GM12878 (cell line): ENCODE data around the gene GATAD2B. TPM values are rescaled to one million over a fixed set of nuclear protein-coding genes. Genes with fewer than 3 reads are reported as not detected.

ENCODE experiments used
- ATF3 ChIP-seq: IDR thresholded peaks from 2 replicates; pipeline ENCODE4 v1.6.1; 2011; ENCODE audit warnings: low read depth, mild to moderate bottlenecking, low read length, moderate library complexity, borderline replicate concordance; ENCODE audit errors: extremely low read depth
- CBX5 ChIP-seq: sonication (generic); IDR thresholded peaks from 2 replicates; pipeline ENCODE4 v1.6.1; 2016; ENCODE audit warnings: low read depth, moderate library complexity, mild to moderate bottlenecking, inconsistent platforms
- CHD2 ChIP-seq: IDR thresholded peaks from 2 replicates; pipeline ENCODE4 v1.6.1; 2011; ENCODE audit warnings: low read depth, low read length, improper control_type of control experiment, borderline replicate concordance
- CREM ChIP-seq: IDR thresholded peaks from 2 replicates; pipeline ENCODE4 v1.6.1; 2014; ENCODE audit warnings: antibody characterized with exemption, low read depth
- EP300 ChIP-seq, 2 experiments: fragments of 150-350 bp in 1 of 2; IDR thresholded peaks; 2 replicates each; pipeline ENCODE4 v1.6.1; 2011 to 2012; ENCODE audit warnings: low read depth in 2 of 2, low read length in 2 of 2, borderline replicate concordance in 1 of 2, improper control_type of control experiment in 1 of 2, inconsistent platforms in 1 of 2; ENCODE audit not compliant: control insufficient read depth in 1 of 2
- FOS ChIP-seq: IDR thresholded peaks from 3 replicates; pipeline ENCODE4 v1.6.1; 2011; ENCODE audit warnings: borderline replicate concordance; ENCODE audit not compliant: insufficient read length; ENCODE audit errors: extremely low read depth
- HDGF ChIP-seq: fragments of 450-650 bp; IDR thresholded peaks from 2 replicates; pipeline ENCODE4 v1.6.1; 2016; ENCODE audit warnings: antibody characterized with exemption
- IRF4 ChIP-seq: IDR thresholded peaks from 2 replicates; pipeline ENCODE4 v1.6.1; 2011; ENCODE audit warnings: low read depth, low read length
- JUNB ChIP-seq: IDR thresholded peaks from 2 replicates; pipeline ENCODE4 v1.6.1; 2016; ENCODE audit warnings: antibody characterized with exemption, mild to moderate bottlenecking
- PAX5 ChIP-seq: IDR thresholded peaks from 2 replicates; pipeline ENCODE4 v1.6.1; 2011; ENCODE audit warnings: low read depth, low read length, borderline replicate concordance
- POLR2AphosphoS2 ChIP-seq: IDR thresholded peaks from 2 replicates; pipeline ENCODE4 v1.6.1; 2011; ENCODE audit warnings: low read depth, mild to moderate bottlenecking, low read length, improper control_type of control experiment, moderate library complexity
- POU2F2 ChIP-seq: IDR thresholded peaks from 3 replicates; pipeline ENCODE4 v1.6.1; 2011; ENCODE audit warnings: low read depth, mild to moderate bottlenecking, low read length, borderline replicate concordance
- RELA ChIP-seq: fragments of 450-650 bp; IDR thresholded peaks from 2 replicates; pipeline ENCODE4 v1.8.0; 2014; ENCODE audit warnings: borderline replicate concordance; ENCODE audit not compliant: partially characterized antibody
- SIX5 ChIP-seq: IDR thresholded peaks from 2 replicates; pipeline ENCODE4 v1.6.1; 2011; ENCODE audit warnings: mild to moderate bottlenecking, low read depth, low read length, moderate library complexity; ENCODE audit not compliant: severe bottlenecking
- SMAD1 ChIP-seq: fragments of 450-650 bp; IDR thresholded peaks from 2 replicates; pipeline ENCODE4 v1.6.1; 2018; ENCODE audit warnings: mild to moderate bottlenecking, low read depth; ENCODE audit not compliant: partially characterized antibody
- SMAD5 ChIP-seq: IDR thresholded peaks from 2 replicates; pipeline ENCODE4 v1.6.1; 2016; ENCODE audit warnings: antibody characterized with exemption, low read depth
- TARDBP ChIP-seq: IDR thresholded peaks from 2 replicates; pipeline ENCODE4 v1.6.1; 2016; ENCODE audit warnings: borderline replicate concordance
- TBL1XR1 ChIP-seq: IDR thresholded peaks from 2 replicates; pipeline ENCODE4 v1.6.1; 2012; ENCODE audit warnings: low read depth, low read length, improper control_type of control experiment
- WRNIP1 ChIP-seq: IDR thresholded peaks from 2 replicates; pipeline ENCODE4 v1.6.1; 2011; ENCODE audit warnings: low read depth, low read length, improper control_type of control experiment, borderline replicate concordance
- ZNF217 ChIP-seq: fragments of 450-650 bp; IDR thresholded peaks from 2 replicates; pipeline ENCODE4 v1.6.1; 2017; ENCODE audit warnings: antibody characterized with exemption, mild to moderate bottlenecking
- ZNF24 ChIP-seq: fragments of 450-650 bp; IDR thresholded peaks from 2 replicates; pipeline ENCODE4 v1.6.1; 2017; ENCODE audit warnings: antibody characterized with exemption, mild to moderate bottlenecking
- polyA plus RNA-seq, 11 experiments: library from polyadenylated mRNA; depleted of rRNA in 4 of 11; unstranded in 6 of 11; stranded (reverse) in 5 of 11; fragments of >200 nt; fragmentation: Nextera tagmentation in 4 of 11; fragmentation: Illumina TruSeq in 1 of 11; extraction: Ambion mirVana in 4 of 11; extraction: Trizol in 1 of 11; gene quantifications; 1 replicate in 1 of 11; 2 replicates in 10 of 11; pipeline versions ENCODE4 v1.2.1 to v1.2.3, GENCODE V29; 2011 to 2016; ENCODE audit warnings: inconsistent platforms in 2 of 11, missing spikeins in 2 of 11, low read depth in 1 of 11
- total RNA-seq, 4 experiments: library from RNA; depleted of rRNA in 3 of 4; stranded (reverse); fragments of >200 nt in 3 of 4; fragmentation: Illumina TruSeq in 1 of 4; extraction: Trizol in 1 of 4; gene quantifications; 2 replicates each; pipeline versions ENCODE4 v1.2.1 to v1.2.3, GENCODE V29; 2013 to 2021
- TF ChIP-seq, protein P1 (sequence below): fragments of 450-650 bp; IDR thresholded peaks from 2 replicates; pipeline ENCODE4 v1.6.1; 2017; ENCODE audit warnings: mild to moderate bottlenecking, moderate library complexity
- TF ChIP-seq, protein P2 (sequence below): fragments of 450-650 bp; conservative IDR thresholded peaks from 2 replicates; pipeline ENCODE4 v1.6.1; 2017; ENCODE audit warnings: mild to moderate bottlenecking, moderate library complexity
- TF ChIP-seq, protein P3 (sequence below): fragments of 450-650 bp; IDR thresholded peaks from 2 replicates; pipeline ENCODE4 v1.6.1; 2017; ENCODE audit warnings: mild to moderate bottlenecking

The GATAD2B gene
- total and polyA plus RNA-seq, 10 of the 15 experiments (the other 5 are each of a cell fraction or from before 2014, with no cell fraction given): 2.4 to 63.1 (median 8.7) TPM

GRCh38 chr1:153946622-153947241 lies 24.0 kb upstream of the GATAD2B start, which contains the start of gene DENND4B (continued):
- TF ChIP-seq CREM: peak; percentile 56
- no peak for TF ChIP-seq EP300 (IDR thresholded peaks at IDR 0.05; ENCODE audit: borderline replicate concordance in 1 of 2, control insufficient read depth in 1 of 2, low read depth in 2 of 2, low read length in 2 of 2)
- TF ChIP-seq, protein P1, sequence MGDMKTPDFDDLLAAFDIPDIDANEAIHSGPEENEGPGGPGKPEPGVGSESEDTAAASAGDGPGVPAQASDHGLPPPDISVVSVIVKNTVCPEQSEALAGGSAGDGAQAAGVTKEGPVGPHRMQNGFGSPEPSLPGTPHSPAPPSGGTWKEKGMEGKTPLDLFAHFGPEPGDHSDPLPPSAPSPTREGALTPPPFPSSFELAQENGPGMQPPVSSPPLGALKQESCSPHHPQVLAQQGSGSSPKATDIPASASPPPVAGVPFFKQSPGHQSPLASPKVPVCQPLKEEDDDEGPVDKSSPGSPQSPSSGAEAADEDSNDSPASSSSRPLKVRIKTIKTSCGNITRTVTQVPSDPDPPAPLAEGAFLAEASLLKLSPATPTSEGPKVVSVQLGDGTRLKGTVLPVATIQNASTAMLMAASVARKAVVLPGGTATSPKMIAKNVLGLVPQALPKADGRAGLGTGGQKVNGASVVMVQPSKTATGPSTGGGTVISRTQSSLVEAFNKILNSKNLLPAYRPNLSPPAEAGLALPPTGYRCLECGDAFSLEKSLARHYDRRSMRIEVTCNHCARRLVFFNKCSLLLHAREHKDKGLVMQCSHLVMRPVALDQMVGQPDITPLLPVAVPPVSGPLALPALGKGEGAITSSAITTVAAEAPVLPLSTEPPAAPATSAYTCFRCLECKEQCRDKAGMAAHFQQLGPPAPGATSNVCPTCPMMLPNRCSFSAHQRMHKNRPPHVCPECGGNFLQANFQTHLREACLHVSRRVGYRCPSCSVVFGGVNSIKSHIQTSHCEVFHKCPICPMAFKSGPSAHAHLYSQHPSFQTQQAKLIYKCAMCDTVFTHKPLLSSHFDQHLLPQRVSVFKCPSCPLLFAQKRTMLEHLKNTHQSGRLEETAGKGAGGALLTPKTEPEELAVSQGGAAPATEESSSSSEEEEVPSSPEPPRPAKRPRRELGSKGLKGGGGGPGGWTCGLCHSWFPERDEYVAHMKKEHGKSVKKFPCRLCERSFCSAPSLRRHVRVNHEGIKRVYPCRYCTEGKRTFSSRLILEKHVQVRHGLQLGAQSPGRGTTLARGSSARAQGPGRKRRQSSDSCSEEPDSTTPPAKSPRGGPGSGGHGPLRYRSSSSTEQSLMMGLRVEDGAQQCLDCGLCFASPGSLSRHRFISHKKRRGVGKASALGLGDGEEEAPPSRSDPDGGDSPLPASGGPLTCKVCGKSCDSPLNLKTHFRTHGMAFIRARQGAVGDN: no peak
- no peak for TF ChIP-seq ZNF217
- no peak for TF ChIP-seq FOS
- TF ChIP-seq WRNIP1: no peak
- peak; percentile 33; the same call in 1 of the 3 replicates for TF ChIP-seq POU2F2
- no peak for TF ChIP-seq ATF3
- TF ChIP-seq SMAD1: no peak
- TF ChIP-seq, protein P2, sequence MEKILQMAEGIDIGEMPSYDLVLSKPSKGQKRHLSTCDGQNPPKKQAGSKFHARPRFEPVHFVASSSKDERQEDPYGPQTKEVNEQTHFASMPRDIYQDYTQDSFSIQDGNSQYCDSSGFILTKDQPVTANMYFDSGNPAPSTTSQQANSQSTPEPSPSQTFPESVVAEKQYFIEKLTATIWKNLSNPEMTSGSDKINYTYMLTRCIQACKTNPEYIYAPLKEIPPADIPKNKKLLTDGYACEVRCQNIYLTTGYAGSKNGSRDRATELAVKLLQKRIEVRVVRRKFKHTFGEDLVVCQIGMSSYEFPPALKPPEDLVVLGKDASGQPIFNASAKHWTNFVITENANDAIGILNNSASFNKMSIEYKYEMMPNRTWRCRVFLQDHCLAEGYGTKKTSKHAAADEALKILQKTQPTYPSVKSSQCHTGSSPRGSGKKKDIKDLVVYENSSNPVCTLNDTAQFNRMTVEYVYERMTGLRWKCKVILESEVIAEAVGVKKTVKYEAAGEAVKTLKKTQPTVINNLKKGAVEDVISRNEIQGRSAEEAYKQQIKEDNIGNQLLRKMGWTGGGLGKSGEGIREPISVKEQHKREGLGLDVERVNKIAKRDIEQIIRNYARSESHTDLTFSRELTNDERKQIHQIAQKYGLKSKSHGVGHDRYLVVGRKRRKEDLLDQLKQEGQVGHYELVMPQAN: no peak
- TF ChIP-seq IRF4: no peak
- TF ChIP-seq PAX5: no peak
- TF ChIP-seq ZNF24: no peak
- TF ChIP-seq CBX5: no peak
- TF ChIP-seq HDGF: peak; percentile 79; the same call in 1 of the 2 replicates
- TF ChIP-seq, protein P3, sequence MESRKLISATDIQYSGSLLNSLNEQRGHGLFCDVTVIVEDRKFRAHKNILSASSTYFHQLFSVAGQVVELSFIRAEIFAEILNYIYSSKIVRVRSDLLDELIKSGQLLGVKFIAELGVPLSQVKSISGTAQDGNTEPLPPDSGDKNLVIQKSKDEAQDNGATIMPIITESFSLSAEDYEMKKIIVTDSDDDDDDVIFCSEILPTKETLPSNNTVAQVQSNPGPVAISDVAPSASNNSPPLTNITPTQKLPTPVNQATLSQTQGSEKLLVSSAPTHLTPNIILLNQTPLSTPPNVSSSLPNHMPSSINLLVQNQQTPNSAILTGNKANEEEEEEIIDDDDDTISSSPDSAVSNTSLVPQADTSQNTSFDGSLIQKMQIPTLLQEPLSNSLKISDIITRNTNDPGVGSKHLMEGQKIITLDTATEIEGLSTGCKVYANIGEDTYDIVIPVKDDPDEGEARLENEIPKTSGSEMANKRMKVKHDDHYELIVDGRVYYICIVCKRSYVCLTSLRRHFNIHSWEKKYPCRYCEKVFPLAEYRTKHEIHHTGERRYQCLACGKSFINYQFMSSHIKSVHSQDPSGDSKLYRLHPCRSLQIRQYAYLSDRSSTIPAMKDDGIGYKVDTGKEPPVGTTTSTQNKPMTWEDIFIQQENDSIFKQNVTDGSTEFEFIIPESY: no peak
- TF ChIP-seq TARDBP: peak; percentile 70; the same call in 1 of the 2 replicates
- TF ChIP-seq TBL1XR1: no peak
- TF ChIP-seq POLR2AphosphoS2: no peak
- TF ChIP-seq CHD2: no peak
- no peak for TF ChIP-seq SIX5
- peak; percentile 40 for TF ChIP-seq RELA
- TF ChIP-seq JUNB: no peak
- TF ChIP-seq SMAD5: no peak; the same call in none of the 2 replicates
